Measurements from ENCODE around the gene SMIM44. TPM values are rescaled to one million over a fixed set of nuclear protein-coding genes. Genes with fewer than 3 reads are reported as not detected.

The SMIM44 gene
- total RNA-seq, 1 experiment from 2014 or later, result not detected

DNA sequence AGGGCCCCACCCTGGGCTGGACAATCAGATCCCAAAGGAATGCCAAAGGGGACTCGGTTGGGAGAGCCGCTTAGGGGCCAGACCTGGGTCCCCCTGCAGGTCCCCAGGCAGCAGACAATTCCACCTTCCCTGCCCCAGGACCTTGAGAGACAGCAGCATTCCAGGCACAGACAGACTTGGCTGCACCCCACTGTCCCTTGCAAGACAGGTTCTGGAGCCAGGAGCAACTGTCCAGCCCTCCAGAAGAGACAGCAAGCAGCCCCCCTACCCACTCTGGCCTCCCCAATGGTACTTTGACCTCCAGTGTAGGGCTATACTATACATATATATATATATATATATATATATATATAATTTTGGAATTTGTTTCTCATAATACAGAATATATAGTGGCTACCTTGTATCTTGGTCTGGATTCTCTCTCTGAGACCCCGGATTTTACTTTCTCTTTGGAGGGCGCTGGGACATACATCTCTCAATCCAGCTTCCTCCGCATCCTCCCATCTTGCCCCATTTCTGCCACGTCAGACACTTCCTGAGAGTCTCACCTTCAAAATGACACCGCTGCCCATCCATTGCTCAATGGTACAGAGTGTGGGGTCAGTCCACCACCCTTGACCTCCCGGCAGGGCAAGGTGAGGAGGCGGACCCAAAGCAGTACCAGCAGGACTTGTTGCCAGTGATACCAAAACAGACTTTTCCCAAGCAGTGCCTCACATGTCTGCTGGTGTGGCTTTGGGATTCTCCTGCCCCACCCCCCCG is 15.6 kb downstream of the SMIM44 start:
- Histone ChIP-seq H3K9me3 (ENCODE audit: insufficient read depth, low read depth) (no peaks in the 10 kb centered on the region), H3K9me2 (ENCODE audit: insufficient read depth) (no peaks in the 10 kb centered on the region), H3K27me3 (ENCODE audit: insufficient read depth, low read depth) (no peaks in the 10 kb centered on the region), H3F3A (ENCODE audit: insufficient read depth, low read depth) (0 out of 2 replicates have a peak, but pooled peaks cover 3% of the 10 kb centered on the region), H4K20me1 (ENCODE audit: insufficient read depth) (no peaks in the 10 kb centered on the region), H3K79me2 (ENCODE audit: low read depth) (no peaks in the 10 kb centered on the region), H3K4me2 (no peak overlapping the region), H2AFZ (no peak overlapping the region), H3K27ac (no peak overlapping the region), H3K4me1 (replicated peaks; ENCODE audit: insufficient read depth) (no peaks in the 10 kb centered on the region), H3K36me3 (ENCODE audit: low read depth) (no peaks in the 10 kb centered on the region), H3K4me3 (no peak overlapping the region)
- intact Hi-C loops (cut with micrococcal nuclease; ENCODE audit: unreplicated experiment), result no loop called here
- no peak for DNase-seq
- TF ChIP-seq, protein P1, sequence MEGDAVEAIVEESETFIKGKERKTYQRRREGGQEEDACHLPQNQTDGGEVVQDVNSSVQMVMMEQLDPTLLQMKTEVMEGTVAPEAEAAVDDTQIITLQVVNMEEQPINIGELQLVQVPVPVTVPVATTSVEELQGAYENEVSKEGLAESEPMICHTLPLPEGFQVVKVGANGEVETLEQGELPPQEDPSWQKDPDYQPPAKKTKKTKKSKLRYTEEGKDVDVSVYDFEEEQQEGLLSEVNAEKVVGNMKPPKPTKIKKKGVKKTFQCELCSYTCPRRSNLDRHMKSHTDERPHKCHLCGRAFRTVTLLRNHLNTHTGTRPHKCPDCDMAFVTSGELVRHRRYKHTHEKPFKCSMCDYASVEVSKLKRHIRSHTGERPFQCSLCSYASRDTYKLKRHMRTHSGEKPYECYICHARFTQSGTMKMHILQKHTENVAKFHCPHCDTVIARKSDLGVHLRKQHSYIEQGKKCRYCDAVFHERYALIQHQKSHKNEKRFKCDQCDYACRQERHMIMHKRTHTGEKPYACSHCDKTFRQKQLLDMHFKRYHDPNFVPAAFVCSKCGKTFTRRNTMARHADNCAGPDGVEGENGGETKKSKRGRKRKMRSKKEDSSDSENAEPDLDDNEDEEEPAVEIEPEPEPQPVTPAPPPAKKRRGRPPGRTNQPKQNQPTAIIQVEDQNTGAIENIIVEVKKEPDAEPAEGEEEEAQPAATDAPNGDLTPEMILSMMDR (conservative IDR thresholded peaks at IDR 0.05), result no peak
- no peak for TF ChIP-seq EZH2 (IDR thresholded peaks at IDR 0.05; ENCODE audit: low read depth)
- CTCF ChIA-PET, result no interaction called here
- no TSS peak for BruUV-seq (replicated peaks)
- POLR2A ChIA-PET (ENCODE audit: unreplicated experiment), result interaction anchor here (0.6 kb wide), 1 partner anchor 16 kb away, joined by 8 read pairs; no protein-coding TSS in a partner anchor

GRCh38 chr19:3466635-3467034 is 16.6 kb downstream of the SMIM44 start:
- intact Hi-C loops (cut with micrococcal nuclease; ENCODE audit: unreplicated experiment), result no loop called here
- ChIA-PET CTCF (interaction anchor here (0.6 to 0.7 kb wide), 2 partner anchors 126 to 213 kb away, joined by 3 to 5 read pairs; no protein-coding TSS in a partner anchor), POLR2A (ENCODE audit: unreplicated experiment) (no interaction called here)
- Histone ChIP-seq H3K36me3 (ENCODE audit: low read depth) (no peaks in the 10 kb centered on the region), H2AFZ (no peak overlapping the region), H3F3A (ENCODE audit: insufficient read depth, low read depth) (0 out of 2 replicates have a peak, but pooled peaks cover 3% of the 10 kb centered on the region), H3K9me3 (ENCODE audit: insufficient read depth, low read depth) (no peaks in the 10 kb centered on the region), H4K20me1 (ENCODE audit: insufficient read depth) (no peaks in the 10 kb centered on the region), H3K4me3 (no peak overlapping the region), H3K4me2 (no peak overlapping the region), H3K4me1 (replicated peaks; ENCODE audit: insufficient read depth) (no peaks in the 10 kb centered on the region), H3K9me2 (ENCODE audit: insufficient read depth) (no peaks in the 10 kb centered on the region), H3K27ac (no peak overlapping the region), H3K79me2 (ENCODE audit: low read depth) (no peaks in the 10 kb centered on the region), H3K27me3 (ENCODE audit: insufficient read depth, low read depth) (no peaks in the 10 kb centered on the region)
- DNase-seq, result no peak
- no TSS peak for BruUV-seq (replicated peaks)
- no peak for TF ChIP-seq EZH2 (IDR thresholded peaks at IDR 0.05; ENCODE audit: low read depth)
- TF ChIP-seq, protein P1 (conservative IDR thresholded peaks at IDR 0.05), result no peak

DNA sequence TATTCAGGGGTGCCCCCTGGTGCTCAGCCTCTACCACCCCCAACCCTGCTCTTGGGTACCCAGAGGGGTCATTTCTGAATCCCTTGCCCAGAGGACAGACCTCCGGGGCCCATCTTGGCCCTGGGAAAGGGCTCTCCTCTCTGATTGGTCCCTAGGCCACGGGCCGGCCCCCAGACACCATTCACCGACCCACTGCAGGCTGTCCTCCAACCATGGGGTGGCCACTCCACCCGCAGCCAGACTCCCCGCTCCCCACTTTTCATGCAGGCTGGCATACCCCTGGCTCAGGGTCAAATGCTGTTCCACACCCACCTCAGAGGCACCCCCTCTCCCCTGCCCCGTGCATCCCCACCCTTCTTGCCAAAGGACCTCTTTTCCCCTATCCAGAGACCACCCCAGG is 17.7 kb downstream of the SMIM44 start:
- no peaks in the 10 kb centered on the region for H3K4me1 ChIP-seq (replicated peaks; ENCODE audit: insufficient read depth)
- H3K27ac ChIP-seq, result no peak overlapping the region
- TSS peak; percentile 28 for BruUV-seq (replicated peaks)
- ChIA-PET CTCF (interaction anchor here (0.7 kb wide), 2 partner anchors 20 to 160 kb away, joined by 3 to 7 read pairs; no protein-coding TSS in a partner anchor), POLR2A (ENCODE audit: unreplicated experiment) (no interaction called here)
- H3K79me2 ChIP-seq (ENCODE audit: low read depth), result no peaks in the 10 kb centered on the region
- 0 out of 2 replicates have a peak, but pooled peaks cover 3% of the 10 kb centered on the region for H3F3A ChIP-seq (ENCODE audit: insufficient read depth, low read depth)
- H3K9me2 ChIP-seq (ENCODE audit: insufficient read depth), result no peaks in the 10 kb centered on the region
- H3K4me2 ChIP-seq, result no peak overlapping the region
- no peaks in the 10 kb centered on the region for H3K36me3 ChIP-seq (ENCODE audit: low read depth)
- no peak for DNase-seq
- no peak overlapping the region for H3K4me3 ChIP-seq
- H4K20me1 ChIP-seq (ENCODE audit: insufficient read depth), result no peaks in the 10 kb centered on the region
- H3K27me3 ChIP-seq (ENCODE audit: insufficient read depth, low read depth), result no peaks in the 10 kb centered on the region
- H3K9me3 ChIP-seq (ENCODE audit: insufficient read depth, low read depth), result no peaks in the 10 kb centered on the region
- intact Hi-C loops (cut with micrococcal nuclease; ENCODE audit: unreplicated experiment), result no loop called here
- TF ChIP-seq, protein P1 (conservative IDR thresholded peaks at IDR 0.05), result no peak
- H2AFZ ChIP-seq, result no peak overlapping the region

Data from PC-9 (cell line).